Measurements from ENCODE around the gene TFF3. TPM values are rescaled to one million over a fixed set of nuclear protein-coding genes. Genes with fewer than 3 reads are reported as not detected.

The TFF3 gene
- total RNA-seq, 4 donors from 2014 or later: 3.6 to 16.8 (median 8.7) TPM

DNA sequence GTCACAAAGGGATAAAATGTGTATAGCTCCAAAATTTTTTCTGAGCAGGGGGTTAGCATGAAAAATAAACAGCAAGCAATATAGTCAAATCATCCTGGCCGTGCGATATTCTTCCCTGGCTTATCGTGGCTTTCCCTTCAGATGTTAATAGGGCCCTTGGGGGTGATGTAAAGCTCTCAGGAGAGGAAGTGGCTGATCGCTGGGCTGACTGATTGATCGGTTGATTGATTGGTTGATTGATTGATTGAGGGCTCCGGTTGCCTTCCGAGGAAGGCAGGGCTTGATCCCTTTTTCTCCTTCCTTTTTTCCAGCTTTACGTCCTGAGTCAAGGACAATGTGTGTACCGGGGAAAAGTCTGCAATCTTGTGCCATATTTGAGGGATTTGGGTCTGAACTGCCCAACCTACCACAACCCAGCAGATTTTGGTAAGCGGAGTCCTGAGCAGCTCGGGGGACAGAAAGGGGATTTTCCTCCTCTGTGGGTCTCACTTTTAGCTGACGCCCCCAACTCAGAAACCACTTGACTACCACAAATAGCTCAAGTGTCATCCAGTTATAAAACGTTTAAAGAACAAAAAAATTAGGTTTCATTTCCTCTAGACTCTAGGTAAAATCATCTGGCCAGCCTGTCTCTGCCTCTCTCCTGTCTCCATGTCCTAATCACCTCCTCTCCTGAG lies 29.5 kb downstream of the TFF3 start:
- TF ChIP-seq POLR2A (IDR thresholded peaks at IDR 0.05): no peak
- TF ChIP-seq, protein P1, sequence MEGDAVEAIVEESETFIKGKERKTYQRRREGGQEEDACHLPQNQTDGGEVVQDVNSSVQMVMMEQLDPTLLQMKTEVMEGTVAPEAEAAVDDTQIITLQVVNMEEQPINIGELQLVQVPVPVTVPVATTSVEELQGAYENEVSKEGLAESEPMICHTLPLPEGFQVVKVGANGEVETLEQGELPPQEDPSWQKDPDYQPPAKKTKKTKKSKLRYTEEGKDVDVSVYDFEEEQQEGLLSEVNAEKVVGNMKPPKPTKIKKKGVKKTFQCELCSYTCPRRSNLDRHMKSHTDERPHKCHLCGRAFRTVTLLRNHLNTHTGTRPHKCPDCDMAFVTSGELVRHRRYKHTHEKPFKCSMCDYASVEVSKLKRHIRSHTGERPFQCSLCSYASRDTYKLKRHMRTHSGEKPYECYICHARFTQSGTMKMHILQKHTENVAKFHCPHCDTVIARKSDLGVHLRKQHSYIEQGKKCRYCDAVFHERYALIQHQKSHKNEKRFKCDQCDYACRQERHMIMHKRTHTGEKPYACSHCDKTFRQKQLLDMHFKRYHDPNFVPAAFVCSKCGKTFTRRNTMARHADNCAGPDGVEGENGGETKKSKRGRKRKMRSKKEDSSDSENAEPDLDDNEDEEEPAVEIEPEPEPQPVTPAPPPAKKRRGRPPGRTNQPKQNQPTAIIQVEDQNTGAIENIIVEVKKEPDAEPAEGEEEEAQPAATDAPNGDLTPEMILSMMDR (IDR thresholded peaks at IDR 0.05): no peak
- H3K4me3 ChIP-seq (ENCODE audit: low read depth, poor library complexity, severe bottlenecking): no peak overlapping the region
- 88 to 91% methylated on average over 13 of the region's 13 CpGs for WGBS, 2 donors
- no peak for DNase-seq (ENCODE audit: low spot score in 2 of 2)
- intact Hi-C loops (cut with DNase I; ENCODE audit: low total_unique reads): no loop called here

DNA sequence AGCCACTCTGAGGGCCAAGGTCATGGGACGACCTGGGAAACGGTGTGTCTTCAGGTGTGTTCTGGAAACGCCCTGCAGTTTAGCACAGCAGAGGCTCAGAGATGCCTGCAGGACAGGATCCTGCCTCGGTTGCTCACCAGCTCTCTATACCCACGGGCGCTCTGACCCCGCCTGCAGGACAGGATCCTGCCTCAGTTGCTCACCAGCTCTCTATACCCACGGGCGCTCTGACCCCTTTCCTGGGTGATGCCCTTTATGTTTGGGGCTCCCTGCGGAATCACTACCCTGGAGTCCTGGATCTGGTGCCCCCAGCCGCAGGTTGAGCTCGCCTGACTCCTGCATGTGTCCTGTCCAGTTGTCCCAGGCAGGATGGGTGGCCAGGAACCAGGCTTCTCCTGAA lies 32.5 kb downstream of the TFF3 start:
- H3K4me3 ChIP-seq (ENCODE audit: low read depth, poor library complexity, severe bottlenecking): no peak overlapping the region
- 91 to 97% methylated on average over 12 of the region's 12 CpGs for WGBS, 2 donors
- TF ChIP-seq, protein P1 (IDR thresholded peaks at IDR 0.05): no peak
- no peak for TF ChIP-seq POLR2A (IDR thresholded peaks at IDR 0.05)
- intact Hi-C loops (cut with DNase I; ENCODE audit: low total_unique reads): no loop called here
- DNase-seq (ENCODE audit: low spot score in 2 of 2): no peak

DNA sequence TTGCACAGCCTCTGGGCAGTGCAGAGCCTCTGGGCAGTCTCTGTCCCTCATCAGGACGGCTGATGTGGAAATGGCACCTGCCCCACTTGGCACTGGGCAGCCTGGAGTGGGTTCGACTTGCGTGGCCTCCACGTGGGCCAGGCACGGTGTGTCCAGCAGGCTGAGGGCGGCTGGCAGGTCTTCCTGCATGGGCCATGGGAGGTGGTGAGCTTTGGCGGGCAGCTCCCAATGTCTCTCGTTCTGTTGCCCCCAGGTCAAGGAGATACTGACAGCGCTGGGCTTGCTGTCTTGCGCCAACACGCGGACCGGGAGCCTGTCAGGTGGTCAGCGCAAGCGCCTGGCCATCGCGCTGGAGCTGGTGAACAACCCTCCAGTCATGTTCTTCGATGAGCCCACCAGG lies 33.2 kb downstream of the TFF3 start:
- intact Hi-C loops (cut with DNase I; ENCODE audit: low total_unique reads): no loop called here
- no peak for TF ChIP-seq POLR2A (IDR thresholded peaks at IDR 0.05)
- TF ChIP-seq, protein P1 (IDR thresholded peaks at IDR 0.05): no peak
- 91 to 95% methylated on average over 7 to 17 of the region's 18 CpGs for WGBS, 2 donors
- no peak for DNase-seq (ENCODE audit: low spot score in 2 of 2)
- H3K4me3 ChIP-seq (ENCODE audit: low read depth, poor library complexity, severe bottlenecking): no peak overlapping the region

- intact Hi-C loops (cut with DNase I; ENCODE audit: low total_unique reads): no loop called here
- DNase-seq (ENCODE audit: low spot score in 2 of 2): no peak
- WGBS, 2 donors: 89 to 97% methylated on average over 12 of the region's 12 CpGs
- H3K4me3 ChIP-seq (ENCODE audit: low read depth, poor library complexity, severe bottlenecking): no peak overlapping the region
- TF ChIP-seq, protein P1 (IDR thresholded peaks at IDR 0.05): no peak
- TF ChIP-seq POLR2A (IDR thresholded peaks at IDR 0.05): no peak
Observed at GRCh38 chr21:42281181-42281680, 34.0 kb downstream of the TFF3 start.

DNA sequence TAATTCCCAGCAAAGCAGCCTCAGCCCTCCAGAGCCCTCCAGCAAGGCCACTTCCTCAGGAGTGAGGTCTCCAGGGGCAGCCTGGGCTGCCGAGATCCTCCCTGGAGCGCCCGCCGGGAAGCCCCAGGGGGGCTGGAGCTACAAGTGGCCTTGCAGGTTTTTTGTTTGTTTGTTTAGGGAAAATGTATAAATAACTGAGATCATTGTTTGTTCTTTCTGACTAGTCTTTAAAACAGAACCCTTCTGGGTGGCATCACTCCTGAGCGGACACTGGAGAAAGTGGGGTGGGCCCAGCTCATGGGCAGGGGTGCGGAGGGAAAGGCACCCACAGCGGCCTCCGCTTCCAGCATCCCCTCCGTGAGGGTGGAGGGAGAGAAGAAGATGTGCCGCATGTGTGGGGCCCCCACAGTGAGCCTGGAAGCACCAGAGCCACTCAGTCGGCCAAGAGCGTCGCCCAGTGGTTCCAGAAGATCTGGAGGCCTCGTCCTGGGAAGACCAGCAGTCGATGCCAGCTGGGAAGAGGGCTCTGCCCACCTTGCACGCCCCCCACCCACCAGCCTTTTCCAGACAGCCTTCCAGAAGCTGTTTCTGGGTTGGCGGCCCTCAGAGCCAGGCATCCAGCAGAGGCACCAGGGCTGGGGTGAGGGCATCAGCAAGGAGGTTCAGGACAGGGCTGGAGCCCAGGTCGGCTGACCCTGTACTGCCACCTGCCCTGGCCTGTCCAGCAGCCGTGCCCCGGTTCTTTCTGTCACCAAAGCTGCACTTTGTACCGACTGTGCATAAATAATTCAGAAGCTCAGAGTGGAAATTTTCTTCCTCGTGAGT lies 34.6 kb downstream of the TFF3 start:
- intact Hi-C loops (cut with DNase I; ENCODE audit: low total_unique reads): no loop called here
- no peak for DNase-seq (ENCODE audit: low spot score in 2 of 2)
- TF ChIP-seq POLR2A (IDR thresholded peaks at IDR 0.05): no peak
- TF ChIP-seq, protein P1 (IDR thresholded peaks at IDR 0.05): no peak
- no peak overlapping the region for H3K4me3 ChIP-seq (ENCODE audit: low read depth, poor library complexity, severe bottlenecking)
- WGBS, 2 donors: 90% methylated on average over 21 to 22 of the region's 22 CpGs

Data from lower leg skin (tissue), 4 donors.